ENCODE measurements around the gene SLC39A3. TPM values are rescaled to one million over a fixed set of nuclear protein-coding genes. Genes with fewer than 3 reads are reported as not detected.

SLC39A3 gene
- total and polyA plus RNA-seq, 5 donors from 2014 or later, result 14.6 to 41.8 (median 35.2) TPM

GRCh38 chr19:2729943-2730818 is 9.6 kb downstream of the SLC39A3 start:
- H3K9me3 ChIP-seq (ENCODE audit: control insufficient read depth in 2 of 2, low read length in 2 of 2), result no peaks in the 10 kb centered on the region
- no peaks in the 10 kb centered on the region for H3K4me1 ChIP-seq (ENCODE audit: control insufficient read depth, insufficient read depth, low read length, poor library complexity, severe bottlenecking)
- peaks cover 7% of the 10 kb centered on the region for H3K36me3 ChIP-seq (ENCODE audit: control insufficient read depth, insufficient read depth, low read length)
- H3K4me3 ChIP-seq (ENCODE audit: low read depth, low read length), result no peak overlapping the region
- Mint-ChIP-seq H3K27me3 (peaks cover 12% of the 10 kb centered on the region), H3K27ac (no peak overlapping the region), H3K4me1 (peaks cover 0 to 4% (median 4%) of the 10 kb centered on the region in 4 donors), H3K4me3 (no peak overlapping the region), H3K36me3 (peaks cover 15% of the 10 kb centered on the region), H3K9me3 (no peaks in the 10 kb centered on the region)
- H3K27me3 ChIP-seq (ENCODE audit: control insufficient read depth, insufficient read depth, low read length), result no peaks in the 10 kb centered on the region
- DNase-seq (no peak), ATAC-seq (ENCODE audit: low read depth in 2 of 2) (no peak)
- H3K27ac ChIP-seq (ENCODE audit: insufficient read depth, low read length, poor library complexity, severe bottlenecking), result no peak overlapping the region

- ATAC-seq (ENCODE audit: low read depth in 2 of 2) (peak in 1 of 2 donors; percentile 25), DNase-seq (no peak)
- Histone ChIP-seq H3K27me3 (ENCODE audit: control insufficient read depth, insufficient read depth, low read length) (no peaks in the 10 kb centered on the region), H3K4me1 (ENCODE audit: control insufficient read depth, insufficient read depth, low read length, poor library complexity, severe bottlenecking) (no peaks in the 10 kb centered on the region), H3K36me3 (ENCODE audit: control insufficient read depth, insufficient read depth, low read length) (peaks cover 1% of the 10 kb centered on the region), H3K9me3 (ENCODE audit: control insufficient read depth in 2 of 2, low read length in 2 of 2) (no peaks in the 10 kb centered on the region), H3K27ac (ENCODE audit: insufficient read depth, low read length, poor library complexity, severe bottlenecking) (no peak overlapping the region), H3K4me3 (ENCODE audit: low read depth, low read length) (no peak overlapping the region)
- Mint-ChIP-seq H3K27ac (no peak overlapping the region), H3K4me1 (peaks cover 0 to 3% (median under 1%) of the 10 kb centered on the region in 4 donors), H3K4me3 (no peak overlapping the region), H3K27me3 (peaks cover 19% of the 10 kb centered on the region), H3K9me3 (no peaks in the 10 kb centered on the region), H3K36me3 (peaks cover 5% of the 10 kb centered on the region)
Measured at GRCh38 chr19:2728783-2729387, 10.9 kb downstream of the SLC39A3 start.

- ATAC-seq (ENCODE audit: low read depth in 2 of 2), result no peak
- Mint-ChIP-seq H3K9me3 (no peaks in the 10 kb centered on the region), H3K4me3 (no peak overlapping the region), H3K27ac (no peak overlapping the region), H3K36me3 (no peaks in the 10 kb centered on the region), H3K4me1 (peaks cover 0 to 2% (median 0%) of the 10 kb centered on the region in 4 donors), H3K27me3 (peaks cover 22% of the 10 kb centered on the region)
- Histone ChIP-seq H3K4me3 (ENCODE audit: low read depth, low read length) (no peak overlapping the region), H3K9me3 (ENCODE audit: control insufficient read depth in 2 of 2, low read length in 2 of 2) (no peaks in the 10 kb centered on the region), H3K27me3 (ENCODE audit: control insufficient read depth, insufficient read depth, low read length) (no peaks in the 10 kb centered on the region), H3K36me3 (ENCODE audit: control insufficient read depth, insufficient read depth, low read length) (no peaks in the 10 kb centered on the region), H3K27ac (ENCODE audit: insufficient read depth, low read length, poor library complexity, severe bottlenecking) (no peak overlapping the region), H3K4me1 (ENCODE audit: control insufficient read depth, insufficient read depth, low read length, poor library complexity, severe bottlenecking) (no peaks in the 10 kb centered on the region)
- no peak for DNase-seq
Measured at GRCh38 chr19:2727640-2727944, 12.2 kb downstream of the SLC39A3 start.

- Mint-ChIP-seq H3K36me3 (no peaks in the 10 kb centered on the region), H3K9me3 (no peaks in the 10 kb centered on the region), H3K4me3 (no peak overlapping the region), H3K27me3 (peaks cover 26% of the 10 kb centered on the region), H3K27ac (no peak overlapping the region), H3K4me1 (peaks cover 0 to 2% (median 0%) of the 10 kb centered on the region in 4 donors)
- ATAC-seq (ENCODE audit: low read depth in 2 of 2) (no peak), DNase-seq (no peak)
- Histone ChIP-seq H3K27me3 (ENCODE audit: control insufficient read depth, insufficient read depth, low read length) (no peaks in the 10 kb centered on the region), H3K4me3 (ENCODE audit: low read depth, low read length) (no peak overlapping the region), H3K27ac (ENCODE audit: insufficient read depth, low read length, poor library complexity, severe bottlenecking) (no peak overlapping the region), H3K4me1 (ENCODE audit: control insufficient read depth, insufficient read depth, low read length, poor library complexity, severe bottlenecking) (no peaks in the 10 kb centered on the region), H3K36me3 (ENCODE audit: control insufficient read depth, insufficient read depth, low read length) (no peaks in the 10 kb centered on the region), H3K9me3 (ENCODE audit: control insufficient read depth in 2 of 2, low read length in 2 of 2) (no peaks in the 10 kb centered on the region)
Measured at GRCh38 chr19:2726904-2727639, 12.7 kb downstream of the SLC39A3 start.

- H3K27me3 ChIP-seq (ENCODE audit: control insufficient read depth, insufficient read depth, low read length), result no peaks in the 10 kb centered on the region
- no peak overlapping the region for H3K27ac ChIP-seq (ENCODE audit: insufficient read depth, low read length, poor library complexity, severe bottlenecking)
- peaks cover 33% of the 10 kb centered on the region for H3K27me3 Mint-ChIP-seq
- no peak overlapping the region for H3K4me3 ChIP-seq (ENCODE audit: low read depth, low read length)
- no peaks in the 10 kb centered on the region for H3K9me3 ChIP-seq (ENCODE audit: control insufficient read depth in 2 of 2, low read length in 2 of 2)
- H3K9me3 Mint-ChIP-seq, result no peaks in the 10 kb centered on the region
- no peaks in the 10 kb centered on the region for H3K4me1 ChIP-seq (ENCODE audit: control insufficient read depth, insufficient read depth, low read length, poor library complexity, severe bottlenecking)
- ATAC-seq (ENCODE audit: low read depth in 2 of 2) (no peak), DNase-seq (no peak)
- H3K27ac Mint-ChIP-seq, result no peak overlapping the region
- H3K36me3 ChIP-seq (ENCODE audit: control insufficient read depth, insufficient read depth, low read length), result no peaks in the 10 kb centered on the region
- H3K4me3 Mint-ChIP-seq, result no peak overlapping the region
- H3K36me3 Mint-ChIP-seq, result no peaks in the 10 kb centered on the region
- H3K4me1 Mint-ChIP-seq, result peaks cover 0 to 5% (median 0%) of the 10 kb centered on the region in 4 donors
Measured at GRCh38 chr19:2726160-2726855, 13.5 kb downstream of the SLC39A3 start.

GRCh38 chr19:2724148-2724557 is 15.7 kb downstream of the SLC39A3 start:
- Histone ChIP-seq H3K27ac (ENCODE audit: insufficient read depth, low read length, poor library complexity, severe bottlenecking) (no peak overlapping the region), H3K36me3 (ENCODE audit: control insufficient read depth, insufficient read depth, low read length) (no peaks in the 10 kb centered on the region), H3K4me1 (ENCODE audit: control insufficient read depth, insufficient read depth, low read length, poor library complexity, severe bottlenecking) (peaks cover 5% of the 10 kb centered on the region), H3K4me3 (ENCODE audit: low read depth, low read length) (no peak overlapping the region), H3K9me3 (ENCODE audit: control insufficient read depth in 2 of 2, low read length in 2 of 2) (no peaks in the 10 kb centered on the region), H3K27me3 (ENCODE audit: control insufficient read depth, insufficient read depth, low read length) (no peaks in the 10 kb centered on the region)
- Mint-ChIP-seq H3K9me3 (no peaks in the 10 kb centered on the region), H3K4me1 (peaks cover 0 to 10% (median 0%) of the 10 kb centered on the region in 4 donors), H3K27ac (no peak overlapping the region), H3K36me3 (no peaks in the 10 kb centered on the region), H3K4me3 (peak overlapping the region in 1 of 4 donors; percentile 3), H3K27me3 (peaks cover 41% of the 10 kb centered on the region)
- DNase-seq (no peak), ATAC-seq (ENCODE audit: low read depth in 2 of 2) (no peak)

DNA sequence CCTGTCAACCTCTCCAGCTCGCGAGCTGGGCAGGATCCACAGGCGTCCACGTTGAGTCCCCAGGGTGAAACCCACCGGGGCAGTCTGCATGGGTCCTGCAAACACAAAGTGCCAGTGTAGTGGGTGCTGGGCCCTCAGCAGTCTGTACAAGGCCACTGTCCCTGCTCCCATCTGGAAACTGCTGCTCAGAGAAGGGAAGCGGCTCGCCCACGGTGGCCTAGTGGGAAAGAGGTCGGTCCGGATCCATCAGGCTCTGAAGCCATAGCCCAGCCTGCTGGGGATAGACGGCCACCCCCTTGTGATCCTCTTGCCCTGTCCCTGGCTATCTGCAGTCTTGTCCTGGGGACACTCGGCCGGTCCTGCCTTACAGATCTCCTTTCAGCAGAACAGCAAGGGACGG is 16.1 kb downstream of the SLC39A3 start:
- H3K36me3 ChIP-seq (ENCODE audit: control insufficient read depth, insufficient read depth, low read length), result no peaks in the 10 kb centered on the region
- H3K36me3 Mint-ChIP-seq, result no peaks in the 10 kb centered on the region
- no peaks in the 10 kb centered on the region for H3K27me3 ChIP-seq (ENCODE audit: control insufficient read depth, insufficient read depth, low read length)
- DNase-seq (no peak), ATAC-seq (ENCODE audit: low read depth in 2 of 2) (no peak)
- H3K27me3 Mint-ChIP-seq, result peaks cover 44% of the 10 kb centered on the region
- H3K4me1 Mint-ChIP-seq, result peaks cover 0 to 10% (median 0%) of the 10 kb centered on the region in 4 donors
- H3K9me3 ChIP-seq (ENCODE audit: control insufficient read depth in 2 of 2, low read length in 2 of 2), result no peaks in the 10 kb centered on the region
- H3K27ac Mint-ChIP-seq, result no peak overlapping the region
- no peak overlapping the region for H3K27ac ChIP-seq (ENCODE audit: insufficient read depth, low read length, poor library complexity, severe bottlenecking)
- no peak overlapping the region for H3K4me3 Mint-ChIP-seq
- no peak overlapping the region for H3K4me3 ChIP-seq (ENCODE audit: low read depth, low read length)
- H3K9me3 Mint-ChIP-seq, result no peaks in the 10 kb centered on the region
- peaks cover 5% of the 10 kb centered on the region for H3K4me1 ChIP-seq (ENCODE audit: control insufficient read depth, insufficient read depth, low read length, poor library complexity, severe bottlenecking)
